Hepatocyte (in vitro differentiated cells): ENCODE results near the gene METTL27.

Source experiments
- EZH2 ChIP-seq: fragments of 200-600 bp; sonication (generic); IDR thresholded peaks from 2 replicates; pipeline ENCODE4 v1.6.1; 2016; ENCODE audit warnings: antibody characterized with exemption, mild to moderate bottlenecking, borderline replicate concordance
- TF ChIP-seq, protein P1 (sequence below): fragments of 200-600 bp; sonication (generic); IDR thresholded peaks from 2 replicates; pipeline ENCODE4 v1.5.1; 2016; ENCODE audit warnings: antibody characterized with exemption, mild to moderate bottlenecking; ENCODE audit not compliant: poor library complexity

DNA sequence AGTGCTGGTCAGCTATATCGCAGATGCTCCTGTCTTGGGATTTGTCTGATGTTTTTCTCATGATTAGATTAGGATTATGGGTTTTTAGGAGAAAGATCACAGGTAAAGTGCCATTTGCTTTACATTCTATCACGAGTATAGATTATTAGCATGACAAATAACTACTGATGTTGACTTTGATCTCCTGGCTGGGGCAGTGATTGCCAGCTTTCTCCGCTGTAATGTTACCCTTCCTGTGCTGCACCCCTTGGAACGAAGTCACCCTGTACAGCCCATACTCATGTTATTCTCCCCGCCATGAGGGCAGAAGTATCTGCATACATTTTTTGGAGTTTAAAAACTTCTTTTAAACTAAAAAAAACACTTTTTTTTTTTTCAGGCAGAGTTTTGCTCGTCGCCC lies 22.3 kb downstream of the METTL27 start:
- TF ChIP-seq EZH2: no peak
- TF ChIP-seq, protein P1, sequence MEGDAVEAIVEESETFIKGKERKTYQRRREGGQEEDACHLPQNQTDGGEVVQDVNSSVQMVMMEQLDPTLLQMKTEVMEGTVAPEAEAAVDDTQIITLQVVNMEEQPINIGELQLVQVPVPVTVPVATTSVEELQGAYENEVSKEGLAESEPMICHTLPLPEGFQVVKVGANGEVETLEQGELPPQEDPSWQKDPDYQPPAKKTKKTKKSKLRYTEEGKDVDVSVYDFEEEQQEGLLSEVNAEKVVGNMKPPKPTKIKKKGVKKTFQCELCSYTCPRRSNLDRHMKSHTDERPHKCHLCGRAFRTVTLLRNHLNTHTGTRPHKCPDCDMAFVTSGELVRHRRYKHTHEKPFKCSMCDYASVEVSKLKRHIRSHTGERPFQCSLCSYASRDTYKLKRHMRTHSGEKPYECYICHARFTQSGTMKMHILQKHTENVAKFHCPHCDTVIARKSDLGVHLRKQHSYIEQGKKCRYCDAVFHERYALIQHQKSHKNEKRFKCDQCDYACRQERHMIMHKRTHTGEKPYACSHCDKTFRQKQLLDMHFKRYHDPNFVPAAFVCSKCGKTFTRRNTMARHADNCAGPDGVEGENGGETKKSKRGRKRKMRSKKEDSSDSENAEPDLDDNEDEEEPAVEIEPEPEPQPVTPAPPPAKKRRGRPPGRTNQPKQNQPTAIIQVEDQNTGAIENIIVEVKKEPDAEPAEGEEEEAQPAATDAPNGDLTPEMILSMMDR: no peak
